Stimulated activated CD4-positive, alpha-beta T cell treated with anti-CD3 and anti-CD28 coated beads, Interleukin-4, amount 100 ng/mL, for 1 hour (primary cell): ENCODE results near the gene BCL6.

ENCODE experiments used
- DNase-seq: peaks from one replicate; pipeline ENCODE4 v3.0.0-alpha.2; 2020

The BCL6 gene

DNA sequence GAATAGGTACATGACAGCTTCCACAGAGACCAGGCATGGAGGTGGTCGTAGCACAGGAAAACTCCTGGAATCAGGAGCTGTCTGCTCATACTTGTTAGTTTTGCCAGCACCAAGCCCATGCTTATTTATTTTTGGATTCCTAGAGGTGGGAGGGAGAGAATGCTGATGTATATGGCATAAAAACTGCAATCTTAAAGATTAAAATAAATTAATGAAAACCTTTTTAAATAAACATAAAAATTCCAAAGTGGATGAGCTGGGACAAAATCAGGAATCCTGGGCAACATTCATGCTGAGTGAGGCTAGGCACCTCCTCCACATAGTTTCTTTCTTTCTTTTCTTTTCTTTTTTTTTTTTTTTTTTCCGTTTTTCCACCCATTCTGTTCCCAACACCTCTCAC, 14.3 kb upstream of the BCL6 start:
- DNase-seq = no peak

DNA sequence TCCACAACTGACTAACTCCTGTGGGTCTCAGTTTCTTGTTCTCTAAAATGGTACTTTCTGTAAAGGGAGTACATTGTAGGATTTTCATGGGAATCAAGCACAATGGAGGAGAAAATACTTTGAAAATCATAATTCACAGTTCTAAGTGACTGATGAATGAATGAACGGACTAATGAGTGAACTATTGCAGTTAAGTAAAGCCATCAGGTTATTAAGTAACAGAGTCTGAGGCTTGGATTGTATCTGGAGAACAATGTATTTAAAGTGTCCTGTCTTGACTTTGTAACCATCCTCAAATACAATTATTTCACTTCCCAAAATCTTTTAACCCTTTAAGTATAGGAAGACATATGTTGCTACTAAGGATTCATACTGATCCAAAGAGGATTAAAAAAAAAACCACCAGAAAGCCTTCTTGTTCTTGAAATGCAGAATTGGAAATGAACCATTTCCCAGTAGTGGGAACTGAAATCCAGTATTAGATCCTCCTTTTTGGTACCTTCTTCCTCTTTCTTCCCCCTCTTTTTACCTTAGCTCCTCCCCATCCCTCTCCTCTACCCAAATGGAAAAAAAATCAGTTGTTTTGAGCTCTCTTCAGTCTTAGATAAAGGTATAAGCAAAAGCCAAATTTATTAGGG, 13.2 kb upstream of the BCL6 start:
- DNase-seq = no peak

DNA sequence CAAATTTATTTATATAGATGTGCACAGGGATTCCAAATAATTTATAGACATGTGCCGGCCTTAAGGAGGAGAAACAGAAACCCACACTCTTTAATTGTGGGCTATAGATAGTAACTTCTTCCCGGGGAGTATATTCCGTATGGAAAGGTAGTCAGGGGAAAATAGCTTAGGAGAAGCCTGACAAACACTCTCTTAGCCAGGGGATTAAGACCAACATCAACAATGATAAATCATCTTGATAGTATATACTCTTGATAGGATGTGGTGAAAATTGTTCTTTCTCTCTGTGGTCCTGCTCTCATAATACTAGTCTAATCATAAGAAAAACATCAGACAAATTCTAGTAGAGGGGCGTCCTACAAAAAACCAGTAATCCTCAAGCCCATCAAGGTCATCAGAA, 8.2 kb upstream of the BCL6 start:
- no peak for DNase-seq

DNA sequence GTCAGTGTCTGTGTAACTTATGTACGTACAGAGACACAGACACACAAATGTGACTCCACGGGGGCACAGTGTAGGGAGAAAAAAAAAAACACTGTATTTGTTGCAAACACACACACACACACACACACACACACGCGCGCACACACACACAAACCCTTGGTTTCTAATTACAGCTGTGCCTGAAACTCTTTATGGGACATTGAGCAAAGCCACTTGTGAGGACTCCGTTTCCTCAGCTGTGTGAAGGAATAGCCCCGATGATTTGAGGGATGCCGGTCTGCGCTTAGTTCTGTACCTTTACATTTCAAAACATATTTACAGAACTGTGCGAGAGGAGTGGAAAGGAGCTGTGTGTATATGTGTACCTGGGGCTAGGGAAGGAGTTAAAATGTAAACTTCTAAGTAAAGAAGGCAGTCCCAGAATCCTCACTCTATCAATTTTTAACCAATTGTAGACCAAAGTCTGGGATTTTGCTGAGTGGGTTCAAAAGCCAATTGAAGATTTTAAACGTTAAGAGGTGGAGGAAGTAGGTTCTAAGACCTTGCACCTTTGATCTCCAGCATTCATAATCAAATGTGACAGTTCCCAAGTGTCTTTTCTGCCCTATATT, 5.3 kb upstream of the BCL6 start:
- no peak for DNase-seq

DNA sequence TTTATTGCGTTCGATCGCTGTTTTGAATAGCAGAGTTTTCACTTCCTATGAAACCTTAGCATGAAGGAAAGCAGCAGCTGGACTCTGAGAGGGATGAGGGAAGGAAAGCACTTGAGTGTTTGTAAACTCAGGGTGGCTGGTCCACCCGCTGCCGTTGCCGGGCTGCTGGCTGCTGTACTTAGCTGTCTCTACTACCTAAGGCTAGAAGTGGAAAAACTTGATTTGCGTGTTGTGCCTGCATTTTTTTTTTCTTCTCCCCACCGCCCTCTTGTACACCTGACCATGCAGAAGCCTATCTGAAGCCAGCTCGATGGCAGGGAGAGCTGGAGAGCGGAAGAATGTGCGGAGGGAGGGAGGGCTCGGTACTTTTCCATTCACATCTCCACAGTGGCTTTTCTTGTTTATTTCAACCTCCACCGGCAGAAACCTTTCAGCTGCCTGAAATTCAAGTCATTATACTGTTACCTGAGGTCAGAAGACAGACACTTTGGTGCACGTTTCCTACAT, 4.8 kb upstream of the BCL6 start:
- no peak for DNase-seq

DNA sequence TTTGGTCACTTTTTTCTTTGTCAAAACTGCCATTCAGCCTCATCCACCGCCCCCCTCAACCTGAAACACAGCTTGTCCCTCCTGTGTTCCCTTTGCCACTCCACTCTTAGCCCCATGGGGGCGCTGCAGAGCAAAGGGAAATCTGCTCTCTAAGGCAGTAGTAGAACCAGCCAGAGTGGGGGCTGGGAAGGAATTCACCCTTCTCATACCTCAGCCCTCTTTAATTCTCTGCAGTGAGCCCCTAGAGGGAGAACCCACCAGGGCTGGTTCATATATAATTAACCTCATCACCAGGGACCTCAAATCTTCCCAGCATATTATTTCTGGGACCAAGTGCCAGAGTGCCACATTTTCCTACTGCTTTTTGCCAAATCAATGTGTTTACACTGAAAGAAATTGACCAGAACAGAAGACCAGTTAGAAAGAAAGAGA, 2.8 kb upstream of the BCL6 start:
- peak; percentile 92 for DNase-seq

DNA sequence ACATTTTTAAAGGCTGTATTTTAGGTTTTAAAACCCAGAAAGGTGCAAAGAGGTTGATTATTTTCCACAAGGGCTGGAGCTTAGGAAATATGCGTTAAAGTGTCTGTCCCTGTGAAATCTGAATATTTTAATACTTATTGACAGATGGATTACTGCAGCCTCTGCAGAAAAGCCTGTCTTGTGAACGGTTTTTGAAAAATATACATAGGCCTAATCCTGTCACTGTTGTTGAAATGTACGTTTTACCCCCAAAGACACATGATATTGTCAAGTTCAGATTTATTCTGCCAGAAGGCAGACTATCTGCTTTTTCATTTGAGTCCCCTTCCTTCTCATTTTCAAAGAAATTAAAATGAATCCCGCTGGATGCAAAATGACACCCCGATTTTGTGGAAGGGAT, 2.2 kb upstream of the BCL6 start:
- DNase-seq = no peak

DNA sequence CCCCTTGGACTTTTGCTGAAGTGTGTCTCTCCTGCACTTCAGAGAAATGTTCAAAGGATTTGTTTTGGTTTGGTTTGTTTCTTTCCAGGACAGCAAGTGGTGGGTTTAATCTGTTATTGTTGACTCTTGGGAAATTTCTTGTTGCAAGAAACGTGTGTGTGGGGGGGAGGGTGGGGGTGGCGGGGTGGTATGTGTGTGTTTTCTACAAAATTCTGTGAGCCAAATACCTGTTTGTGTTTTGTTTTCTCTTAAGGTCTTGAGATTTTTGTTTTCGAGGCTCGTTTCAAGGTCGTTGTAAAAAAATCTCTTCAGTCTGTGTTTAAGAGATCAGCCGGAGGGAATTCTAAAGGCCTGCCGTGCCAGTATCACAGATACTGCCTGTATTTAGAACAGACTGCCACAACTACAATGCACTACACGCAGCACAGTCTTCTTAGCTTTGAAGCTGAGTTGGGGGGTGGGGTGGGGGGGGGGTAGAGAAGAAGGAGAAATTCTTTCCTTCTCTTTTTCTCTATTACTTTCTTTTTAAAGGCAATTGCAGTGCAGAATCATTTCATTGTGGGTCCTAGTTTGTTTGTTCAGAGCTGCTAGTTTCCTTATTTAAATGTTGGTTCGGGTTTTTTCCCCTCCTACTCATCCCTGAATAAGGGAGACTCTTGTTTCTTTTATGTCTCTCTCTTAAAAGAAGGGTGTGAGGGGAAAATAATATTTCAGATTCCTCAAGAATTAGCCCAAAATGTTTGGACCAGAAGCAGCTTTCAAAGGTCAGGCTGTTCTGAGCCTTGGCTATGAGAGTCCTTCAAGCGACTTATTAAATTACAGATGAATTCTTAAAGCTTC, 1.4 kb upstream of the BCL6 start:
- no peak for DNase-seq

DNA sequence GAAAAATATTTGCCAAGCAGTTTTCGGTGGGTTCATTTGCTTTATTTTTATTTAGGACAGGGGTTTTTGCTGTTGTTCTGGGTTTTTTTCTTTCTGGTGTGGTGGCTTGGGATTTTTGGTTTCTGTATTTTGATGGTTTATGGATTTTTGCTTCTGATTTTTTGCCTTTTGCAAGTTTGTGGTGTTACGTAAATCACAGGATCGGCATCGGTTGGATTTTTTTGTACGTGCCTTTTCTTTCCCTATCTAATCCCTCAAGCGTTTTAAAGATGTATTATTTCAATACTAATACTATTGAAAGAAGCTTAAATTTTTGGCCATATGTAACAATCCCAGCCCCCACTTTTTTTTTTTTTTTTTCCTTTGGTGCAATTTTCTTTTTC, 782 bp upstream of the BCL6 start:
- no peak for DNase-seq

DNA sequence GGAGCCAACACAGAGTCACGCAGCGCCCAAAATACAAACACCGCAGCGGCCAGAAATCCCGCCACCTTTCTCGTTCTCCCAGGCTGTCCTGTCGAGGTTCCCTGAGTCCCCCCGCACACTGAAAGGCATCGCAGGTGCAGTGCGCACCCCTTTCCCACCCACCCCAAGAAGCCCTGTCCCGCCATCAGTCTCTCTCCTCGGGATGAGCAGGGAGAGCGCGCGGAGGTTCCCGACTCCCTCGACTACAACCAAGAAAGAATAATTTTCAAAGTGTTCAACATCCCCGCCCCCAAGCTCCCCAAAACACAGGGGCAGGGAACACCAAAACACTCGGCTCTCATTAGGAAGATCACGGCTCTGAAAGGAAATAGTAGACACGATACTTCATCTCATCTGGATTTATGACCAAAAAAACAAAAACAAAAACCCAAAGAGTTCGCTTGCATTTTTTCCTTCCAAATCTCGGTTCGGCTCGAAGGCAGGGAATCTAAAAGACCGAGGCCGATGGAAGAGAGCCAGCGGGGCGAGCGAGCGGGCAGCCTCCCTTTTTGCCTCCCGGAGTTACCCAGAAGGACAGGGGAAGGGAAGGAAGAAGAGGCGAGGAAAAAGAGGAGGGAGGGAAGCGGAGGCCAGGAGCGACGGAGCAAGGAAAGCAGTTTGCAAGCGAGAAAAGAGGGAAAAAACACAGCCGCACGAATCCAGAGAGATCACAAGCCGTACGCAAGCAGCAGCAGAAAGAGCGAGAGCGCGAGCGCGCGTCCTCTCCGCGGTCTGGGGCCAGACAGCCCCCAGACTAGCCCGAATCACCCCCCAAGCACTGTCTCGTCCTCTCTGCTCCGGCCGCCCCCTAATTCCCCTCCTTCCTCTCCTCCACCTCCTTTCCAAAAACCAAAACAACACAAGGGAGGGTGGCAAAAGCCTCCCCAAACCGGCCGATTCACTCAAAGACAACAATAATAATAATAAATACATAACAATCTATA, 808 bp downstream of the BCL6 start:
- DNase-seq = peak; percentile 53

DNA sequence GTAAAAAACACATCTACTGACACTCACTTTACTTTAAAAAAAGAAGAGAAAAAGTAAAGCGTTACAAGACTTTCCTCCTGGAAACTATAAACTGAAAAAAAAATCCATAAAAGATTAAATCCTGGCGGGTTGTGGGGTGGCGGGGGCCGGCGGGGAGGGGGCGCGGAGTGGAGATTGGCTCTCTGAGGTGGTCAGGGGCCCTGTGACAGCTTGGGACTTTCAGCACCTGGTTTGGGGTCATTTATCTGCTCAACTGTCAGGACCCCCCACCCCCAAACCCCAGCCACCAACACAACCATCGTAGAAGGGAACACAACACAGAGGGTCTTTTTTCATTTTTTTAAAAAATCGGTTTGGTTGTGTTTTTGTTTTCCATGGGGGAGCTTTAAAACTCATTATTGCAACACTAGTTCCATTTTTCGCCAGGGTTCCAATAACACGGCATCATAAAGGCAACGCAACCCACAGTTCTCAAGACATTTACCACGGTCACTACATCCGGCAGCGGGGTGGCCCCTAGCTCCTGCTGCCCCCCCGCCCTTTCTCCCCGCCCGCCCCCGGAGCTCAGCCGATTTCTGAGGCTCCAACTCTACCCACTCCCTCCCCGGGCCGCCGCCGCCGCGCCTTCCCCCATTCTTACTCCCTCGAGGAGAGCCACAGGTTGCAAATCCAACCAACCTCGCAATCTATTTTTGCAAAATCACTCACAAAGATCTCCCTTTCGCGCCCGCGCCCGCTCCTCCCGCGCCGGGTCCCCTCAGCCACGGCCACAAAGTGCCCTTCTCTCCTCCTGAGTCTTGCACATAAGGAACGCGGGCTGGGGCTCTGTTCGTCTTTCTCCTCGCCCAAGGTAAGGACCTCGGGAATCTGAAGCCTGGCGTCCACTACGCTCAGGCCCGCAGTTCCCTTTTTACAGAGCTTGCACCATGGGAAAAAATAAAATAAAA, 1.8 kb downstream of the BCL6 start:
- DNase-seq = peak; percentile 71

DNA sequence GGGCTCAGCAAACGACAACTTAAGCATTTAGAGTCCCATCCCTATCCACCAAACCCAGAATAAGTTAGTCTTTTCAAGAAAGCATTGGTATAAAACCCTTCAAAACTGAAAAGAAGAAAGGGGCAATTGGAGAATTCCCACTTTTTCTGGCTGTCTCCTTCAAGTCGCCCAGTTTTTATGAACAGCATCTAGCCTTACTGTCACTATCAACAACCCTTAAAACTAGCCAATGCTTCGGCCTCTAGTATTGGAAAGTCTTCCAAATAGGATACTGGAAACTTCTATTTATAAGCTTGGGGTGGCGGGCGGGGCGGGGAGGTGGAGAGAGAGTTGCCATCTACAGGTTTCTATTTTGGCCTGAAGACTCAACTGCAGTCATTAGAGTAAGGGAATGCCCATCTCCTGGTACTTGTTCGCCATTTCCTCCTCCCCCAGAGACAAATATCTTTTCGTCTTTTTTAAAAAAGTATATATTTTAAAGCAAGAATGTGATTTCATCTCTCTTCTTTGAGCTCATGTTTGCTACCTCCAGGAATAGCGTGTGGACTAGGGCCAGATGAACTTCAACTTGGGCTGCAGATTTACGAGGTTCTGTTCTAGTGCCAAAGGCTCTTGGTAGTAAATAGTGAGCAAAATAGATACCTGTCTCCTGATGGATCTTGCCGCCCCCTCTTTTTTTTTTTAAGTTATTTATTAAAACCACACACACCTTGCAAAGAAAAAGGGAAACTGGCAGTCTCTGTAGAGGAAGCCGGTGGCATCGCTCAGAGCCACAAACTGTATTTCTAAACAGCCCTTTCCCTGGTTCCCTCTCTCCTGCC, 2.7 kb downstream of the BCL6 start:
- no peak for DNase-seq

DNA sequence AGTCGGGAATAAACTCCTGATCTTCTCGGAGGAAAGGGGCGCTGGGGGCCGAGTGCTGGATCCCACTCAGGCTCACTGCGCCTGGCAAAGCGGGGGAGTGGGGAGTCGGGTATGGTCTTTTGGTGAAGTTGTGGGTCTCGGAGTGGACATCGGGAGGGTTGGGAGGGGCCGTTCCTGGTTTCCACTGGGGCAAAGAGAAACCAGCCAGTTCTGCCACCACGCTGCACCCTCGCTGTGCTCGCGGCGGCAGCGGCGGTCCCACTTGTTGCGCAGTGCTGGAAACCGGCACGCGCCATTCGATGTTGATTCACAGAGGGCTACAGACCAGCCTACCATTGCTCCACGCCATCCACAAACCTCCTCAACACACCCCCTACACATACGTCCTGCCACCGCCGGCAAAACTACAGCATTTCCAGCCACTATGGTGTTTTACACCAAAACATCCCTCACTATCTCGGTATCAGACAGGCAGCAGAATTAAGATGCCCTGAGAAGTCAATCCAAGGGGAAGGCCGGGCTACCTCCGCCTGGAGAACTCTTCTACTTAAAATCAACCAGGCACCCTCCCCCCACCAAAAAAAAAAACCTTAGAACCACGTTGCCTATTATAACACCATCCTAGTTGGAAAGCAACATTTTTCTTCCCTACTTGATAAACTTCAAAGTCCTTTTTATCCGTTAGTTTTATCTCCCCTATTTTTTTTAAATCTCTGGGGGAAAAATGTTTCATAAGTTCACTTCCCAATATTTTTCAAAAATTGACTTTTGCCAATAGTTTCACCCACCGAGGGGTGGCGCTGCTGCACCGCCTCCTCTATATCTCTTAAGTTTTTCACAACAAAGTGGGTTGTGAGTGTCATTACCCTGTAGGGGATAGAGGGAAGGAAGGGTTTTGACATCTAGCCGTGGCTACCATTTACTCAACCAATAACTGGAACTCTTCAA, 3.6 kb downstream of the BCL6 start:
- DNase-seq = peak; percentile 79

DNA sequence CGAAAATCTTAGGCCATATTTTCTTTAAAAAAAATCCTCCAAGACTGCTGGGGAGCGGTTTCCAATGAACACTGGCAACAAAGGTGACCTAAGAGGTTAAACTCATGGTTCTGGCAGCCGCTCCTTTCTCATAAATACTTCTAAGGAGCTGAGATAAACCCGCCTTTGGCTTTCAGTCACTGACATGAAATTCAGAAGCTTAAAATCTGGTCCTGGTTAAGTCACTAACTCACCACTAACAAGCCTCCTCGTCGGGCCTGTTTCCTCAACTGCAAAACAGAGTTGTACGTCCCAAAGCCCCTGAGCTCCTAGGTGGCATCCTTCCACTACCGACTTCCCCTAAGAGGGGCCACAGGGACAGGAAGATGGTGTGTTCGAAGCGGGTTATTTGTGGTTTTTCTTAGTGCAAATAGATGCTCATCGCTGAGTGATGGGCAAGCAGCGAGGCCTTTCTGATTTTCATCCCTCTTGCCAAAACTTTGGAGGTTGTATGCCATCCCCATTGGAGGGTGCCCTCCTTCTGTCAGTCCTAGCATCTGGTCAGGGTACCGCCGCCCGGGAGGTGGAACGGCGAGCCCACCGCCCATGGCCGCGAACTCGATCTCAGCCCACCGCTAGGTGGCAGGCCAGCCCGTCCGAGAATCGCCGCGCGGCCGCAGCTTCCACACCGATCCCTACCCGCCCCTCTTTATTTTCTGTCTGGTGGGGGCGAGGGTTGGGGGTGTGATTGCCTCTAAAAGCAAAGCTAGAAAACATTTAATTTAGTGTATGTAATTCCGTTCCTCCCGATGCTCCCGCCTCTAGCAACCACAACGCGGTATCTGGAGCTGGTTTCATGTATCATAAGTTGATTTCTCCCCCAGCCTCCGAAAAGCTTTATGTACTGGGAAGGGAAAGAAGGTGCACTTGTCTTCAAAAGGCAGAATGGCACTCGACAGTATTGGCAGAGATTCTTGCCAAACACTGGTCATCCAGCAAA, 4.6 kb downstream of the BCL6 start:
- DNase-seq = peak; percentile 76

DNA sequence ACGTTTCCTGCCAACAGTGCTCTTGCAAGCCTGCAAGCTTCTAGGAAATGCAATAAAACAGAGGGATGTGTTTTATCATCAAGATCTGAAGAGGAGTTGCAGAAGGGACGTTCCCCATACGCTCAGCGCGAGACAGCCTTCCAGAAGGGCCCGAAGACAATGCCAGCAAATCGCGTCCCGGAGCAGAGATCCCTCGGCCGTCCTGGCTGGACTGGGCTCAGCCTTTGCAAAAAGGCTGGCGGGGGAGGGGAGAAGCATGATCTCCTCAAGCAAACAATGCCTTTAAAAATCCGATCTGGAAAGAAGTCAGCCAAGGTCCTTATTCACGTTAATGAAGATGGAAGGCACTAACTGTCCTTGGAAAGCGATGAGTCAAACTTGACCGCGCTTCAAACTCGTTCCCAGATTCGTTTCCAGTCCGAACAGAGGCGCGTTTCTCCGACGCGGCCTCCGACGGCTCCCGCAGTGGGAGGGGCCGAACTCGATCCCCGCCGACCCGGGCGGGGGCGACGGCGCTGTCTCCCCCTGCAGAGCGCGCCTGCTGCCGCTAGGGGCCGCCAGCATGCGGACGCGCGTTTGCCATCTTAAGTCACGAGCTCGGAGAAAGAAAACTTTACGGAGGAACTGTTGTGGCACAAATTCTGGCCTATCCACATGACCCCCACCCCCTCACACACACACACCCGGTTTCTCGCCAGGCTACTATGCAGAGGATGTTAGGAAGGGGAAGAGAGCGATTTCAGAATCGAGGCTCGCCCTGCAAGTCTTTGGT, 5.5 kb downstream of the BCL6 start:
- peak; percentile 79 for DNase-seq

DNA sequence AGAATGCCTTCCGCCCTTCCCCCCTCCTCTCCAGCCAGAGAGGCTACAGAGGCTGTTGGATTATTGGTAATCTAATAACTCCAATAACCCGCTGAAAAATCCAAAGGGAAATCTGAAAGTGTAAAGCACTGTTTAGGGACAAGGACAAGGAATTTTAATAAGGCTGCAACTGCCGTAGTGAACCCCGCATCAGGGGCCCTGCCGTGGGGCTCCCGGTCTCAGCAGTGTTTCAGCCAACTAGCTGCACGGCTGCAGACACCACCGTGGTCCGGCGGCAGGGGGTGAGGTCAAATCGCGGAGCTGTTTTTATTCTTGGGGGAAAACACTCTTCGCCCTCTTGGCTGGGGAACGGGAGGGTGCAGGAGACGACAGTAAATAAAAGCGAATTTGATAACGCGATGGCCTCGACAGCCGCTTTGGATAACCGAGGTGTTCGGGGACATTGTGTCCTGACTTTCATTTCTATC, 6.1 kb downstream of the BCL6 start:
- DNase-seq = peak; percentile 41
